B cell (primary cell): Measurements from ENCODE around the gene ZNF326. TPM values are rescaled to one million over a fixed set of nuclear protein-coding genes. Genes with fewer than 3 reads are reported as not detected.

ENCODE experiments used
- ATAC-seq: fragments of 200-7000 bp; cut with Tn5 transposase; one replicate; pipeline ENCODE4 v1.10.0; 2021; ENCODE audit warnings: low read depth, mild to moderate bottlenecking, moderate number of reproducible peaks, moderate library complexity
- CTCF ChIA-PET: fragments of 350-600 bp; sonication (Branson Sonifier 250); formaldehyde crosslinking; loops from one replicate; lab custom pipeline; 2021; ENCODE audit warnings: antibody characterized with exemption, inconsistent platforms; lab: Charles Lee
- POLR2A ChIA-PET: fragments of 350-600 bp; sonication (Branson Sonifier 250); formaldehyde crosslinking; loops from one replicate; lab custom pipeline; 2021; ENCODE audit warnings: antibody characterized with exemption; lab: Charles Lee
- DNase-seq: peaks from one replicate; pipeline ENCODE4 v3.0.0; 2013
- H2AFZ ChIP-seq: 2 replicates; pipeline ENCODE4 v1.6.1; 2012; ENCODE audit warnings: mild to moderate bottlenecking, low read depth, low read length; ENCODE audit not compliant: insufficient read depth, poor library complexity, severe bottlenecking
- H3K27ac ChIP-seq, 2 donors: 1 replicate in 1 of 2; 2 replicates in 1 of 2; pipeline ENCODE4 v1.5.1; 2012 to 2013; ENCODE audit warnings: low read length in 2 of 2, mild to moderate bottlenecking in 2 of 2, moderate library complexity in 1 of 2
- H3K27me3 ChIP-seq, 4 experiments: fragments of 200-600 bp in 1 of 4; sonication (generic) in 1 of 4; replicated peaks in 1 of 4; 1 replicate in 2 of 4; 2 replicates in 2 of 4; pipeline versions ENCODE4 v1.6.1 to v1.7.0; 2013 to 2016; ENCODE audit warnings: low read length in 3 of 4, mild to moderate bottlenecking in 2 of 4, mixed read lengths in 1 of 4, moderate library complexity in 1 of 4; ENCODE audit not compliant: insufficient read depth in 4 of 4, control insufficient read depth in 3 of 4; ENCODE audit errors: control extremely low read depth in 1 of 4
- H3K36me3 ChIP-seq, 2 experiments: replicated peaks in 1 of 2; 1 replicate in 1 of 2; 2 replicates in 1 of 2; pipeline versions ENCODE4 v1.6.1 to v1.7.1; 2013; ENCODE audit warnings: low read length in 1 of 2; ENCODE audit not compliant: insufficient read depth in 2 of 2, control insufficient read depth in 1 of 2; ENCODE audit errors: control extremely low read depth in 1 of 2, extremely low read depth in 1 of 2
- H3K4me1 ChIP-seq, 2 donors: fragments of 200-600 bp in 1 of 2; sonication (generic) in 1 of 2; 1 replicate in 1 of 2; 2 replicates in 1 of 2; pipeline versions ENCODE4 v1.5.1 to v1.6.1; 2013 to 2017; ENCODE audit warnings: low read length in 2 of 2; ENCODE audit not compliant: control insufficient read depth in 2 of 2, insufficient read depth in 2 of 2
- H3K4me2 ChIP-seq: replicated peaks from 2 replicates; pipeline ENCODE3; 2012; ENCODE audit warnings: mild to moderate bottlenecking, low read depth, low read length; ENCODE audit not compliant: poor library complexity, severe bottlenecking
- H3K4me3 ChIP-seq, 5 experiments: fragments of 200-600 bp in 1 of 5; sonication (generic) in 1 of 5; 1 replicate in 3 of 5; 2 replicates in 2 of 5; pipeline versions ENCODE4 v1.5.1 to v1.7.0; 2011 to 2016; ENCODE audit warnings: low read length in 4 of 5, mild to moderate bottlenecking in 4 of 5, low read depth in 2 of 5, control low read depth in 1 of 5, moderate library complexity in 1 of 5; ENCODE audit not compliant: insufficient read depth in 1 of 5; ENCODE audit errors: control extremely low read depth in 1 of 5, extremely low read depth in 1 of 5
- H3K79me2 ChIP-seq: fragments of 200-600 bp; sonication (generic); one replicate; pipeline ENCODE4 v1.6.0; 2016; ENCODE audit warnings: low read length; ENCODE audit not compliant: control insufficient read depth, insufficient read depth
- H3K9ac ChIP-seq: fragments of 200-600 bp; sonication (generic); 2 replicates; pipeline ENCODE4 v1.6.1; 2017; ENCODE audit warnings: mild to moderate bottlenecking, low read length, moderate library complexity
- H3K9me3 ChIP-seq, 3 donors: one replicate each; pipeline versions ENCODE4 v1.6.1 to v1.7.1; 2013; ENCODE audit warnings: low read length in 2 of 3; ENCODE audit not compliant: control insufficient read depth in 2 of 3, insufficient read depth in 1 of 3; ENCODE audit errors: control extremely low read depth in 1 of 3
- H4K20me1 ChIP-seq: 2 replicates; pipeline ENCODE4 v1.6.0; 2012; ENCODE audit warnings: mild to moderate bottlenecking, low read length; ENCODE audit not compliant: insufficient read depth, control insufficient read depth, poor library complexity, severe bottlenecking
- H3K27ac Mint-ChIP-seq: one replicate; pipeline ENCODE4 v1.8.0; 2021; ENCODE audit warnings: mixed read lengths
- H3K27me3 Mint-ChIP-seq: one replicate; pipeline ENCODE4 v1.8.0; 2021; ENCODE audit warnings: mixed read lengths
- H3K4me1 Mint-ChIP-seq: one replicate; pipeline ENCODE4 v1.8.0; 2021; ENCODE audit warnings: mixed read lengths
- H3K4me3 Mint-ChIP-seq: one replicate; pipeline ENCODE4 v1.8.0; 2021; ENCODE audit warnings: mixed read lengths
- H3K9me3 Mint-ChIP-seq: one replicate; pipeline ENCODE4 v1.8.0; 2022; ENCODE audit warnings: mixed read lengths; ENCODE audit not compliant: insufficient read depth
- EZH2 ChIP-seq: IDR thresholded peaks from 2 replicates; pipeline ENCODE4 v1.6.1; 2012; ENCODE audit warnings: borderline replicate concordance, low read depth, mild to moderate bottlenecking, moderate library complexity, low read length; ENCODE audit not compliant: insufficient read depth, poor library complexity, severe bottlenecking
- intact Hi-C: fragments of 100-400 bp; cut with micrococcal nuclease; formaldehyde crosslinking; loops from one replicate; pipeline ENCODE4 v1.10.0; 2022
- polyA plus RNA-seq: library from polyadenylated mRNA; depleted of rRNA; stranded (reverse); fragments of >200 nt; gene quantifications from 2 replicates; pipeline ENCODE4 v1.2.3, GENCODE V29; 2012
- total RNA-seq, 2 donors: library from RNA; stranded (reverse); fragments of 120-200 nt in 1 of 2; gene quantifications; 1 replicate in 1 of 2; 2 replicates in 1 of 2; pipeline versions ENCODE4 v1.2.3 to v1.2.4, GENCODE V29; 2013 to 2022
- TF ChIP-seq, protein P1 (sequence below): fragments of 200-600 bp; IDR thresholded peaks from one replicate; pipeline ENCODE4 v1.8.0; 2022; ENCODE audit warnings: antibody characterized with exemption, mild to moderate bottlenecking

Gene ZNF326
- total and polyA plus RNA-seq, 2 donors (not counting 1 experiment from before 2014, with no cell fraction given), result 6.1 to 34.1 TPM

DNA sequence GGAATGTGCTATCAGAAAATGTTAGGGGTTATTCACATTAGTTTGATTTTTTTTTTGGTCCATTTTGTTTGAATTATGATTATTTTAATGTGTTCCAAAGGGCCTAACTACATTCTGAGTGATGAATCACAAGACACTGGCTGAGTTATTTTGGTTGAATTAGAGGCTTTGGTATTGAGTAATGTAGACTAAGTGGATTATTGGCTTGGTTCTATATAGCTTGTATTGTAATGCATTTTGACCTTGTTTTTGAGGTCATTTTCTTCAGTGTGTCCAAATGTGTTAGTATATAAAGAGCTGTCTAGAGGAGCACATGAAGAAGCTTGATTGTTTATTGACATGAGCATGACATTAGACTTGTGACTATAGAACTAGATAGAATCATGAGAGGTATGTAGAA, 3.4 kb downstream of the ZNF326 start:
- H3K4me3 ChIP-seq, result no peak overlapping the region
- no peak overlapping the region for H2AFZ ChIP-seq
- ChIA-PET POLR2A (no interaction called here), CTCF (no interaction called here)
- no peak overlapping the region for H3K27ac Mint-ChIP-seq
- H3K9me3 Mint-ChIP-seq, result no peaks in the 10 kb centered on the region
- no peak overlapping the region for H3K27ac ChIP-seq
- ATAC-seq, result no peak
- peaks cover 64% of the 10 kb centered on the region for H3K79me2 ChIP-seq
- H3K4me2 ChIP-seq, result no peak overlapping the region
- peaks cover 8 to 12% of the 10 kb centered on the region in 2 donors for H3K4me1 ChIP-seq
- no peak for DNase-seq
- intact Hi-C loops, result loop anchor here (5.0 kb wide), 1 partner anchor 1106 kb away; the partner anchor contains the start of gene GTF2B
- H3K9ac ChIP-seq, result no peak overlapping the region
- H3K9me3 ChIP-seq, result no peaks in the 10 kb centered on the region
- peaks cover 2 to 8% of the 10 kb centered on the region in 2 experiments for H3K36me3 ChIP-seq
- peaks cover 20% of the 10 kb centered on the region for H4K20me1 ChIP-seq
- peaks cover 46% of the 10 kb centered on the region for H3K4me1 Mint-ChIP-seq
- H3K4me3 Mint-ChIP-seq, result no peak overlapping the region
- H3K27me3 Mint-ChIP-seq, result no peaks in the 10 kb centered on the region
- TF ChIP-seq, protein P1, sequence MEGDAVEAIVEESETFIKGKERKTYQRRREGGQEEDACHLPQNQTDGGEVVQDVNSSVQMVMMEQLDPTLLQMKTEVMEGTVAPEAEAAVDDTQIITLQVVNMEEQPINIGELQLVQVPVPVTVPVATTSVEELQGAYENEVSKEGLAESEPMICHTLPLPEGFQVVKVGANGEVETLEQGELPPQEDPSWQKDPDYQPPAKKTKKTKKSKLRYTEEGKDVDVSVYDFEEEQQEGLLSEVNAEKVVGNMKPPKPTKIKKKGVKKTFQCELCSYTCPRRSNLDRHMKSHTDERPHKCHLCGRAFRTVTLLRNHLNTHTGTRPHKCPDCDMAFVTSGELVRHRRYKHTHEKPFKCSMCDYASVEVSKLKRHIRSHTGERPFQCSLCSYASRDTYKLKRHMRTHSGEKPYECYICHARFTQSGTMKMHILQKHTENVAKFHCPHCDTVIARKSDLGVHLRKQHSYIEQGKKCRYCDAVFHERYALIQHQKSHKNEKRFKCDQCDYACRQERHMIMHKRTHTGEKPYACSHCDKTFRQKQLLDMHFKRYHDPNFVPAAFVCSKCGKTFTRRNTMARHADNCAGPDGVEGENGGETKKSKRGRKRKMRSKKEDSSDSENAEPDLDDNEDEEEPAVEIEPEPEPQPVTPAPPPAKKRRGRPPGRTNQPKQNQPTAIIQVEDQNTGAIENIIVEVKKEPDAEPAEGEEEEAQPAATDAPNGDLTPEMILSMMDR, result no peak
- TF ChIP-seq EZH2, result no peak
- H3K27me3 ChIP-seq, result no peaks in the 10 kb centered on the region

DNA sequence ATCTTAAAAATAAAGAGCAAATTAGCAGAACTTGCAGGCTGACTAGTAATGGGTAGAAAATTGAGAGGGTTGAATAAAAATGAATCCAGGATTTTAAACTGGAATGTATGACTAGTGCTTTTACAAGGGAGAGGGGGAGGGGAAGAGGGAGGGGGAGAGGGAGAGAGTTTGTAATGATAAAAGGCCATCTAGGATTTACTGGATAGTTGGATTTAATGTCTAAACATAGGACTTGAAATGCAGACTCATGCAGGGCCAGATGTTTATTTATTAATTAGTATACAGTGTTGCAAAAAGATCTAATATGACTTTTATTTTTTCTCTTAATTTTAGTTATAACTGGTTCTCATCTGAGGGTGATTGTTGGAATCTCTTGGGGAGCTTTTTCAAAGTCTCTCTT, 4.3 kb downstream of the ZNF326 start:
- peaks cover 48% of the 10 kb centered on the region for H3K4me1 Mint-ChIP-seq
- Histone ChIP-seq H3K4me3 (no peak overlapping the region), H3K27ac (no peak overlapping the region), H3K4me2 (no peak overlapping the region), H3K9ac (no peak overlapping the region), H3K9me3 (no peaks in the 10 kb centered on the region), H3K27me3 (no peaks in the 10 kb centered on the region), H3K36me3 (peaks cover 2 to 8% of the 10 kb centered on the region in 2 experiments), H3K79me2 (peaks cover 71% of the 10 kb centered on the region), H3K4me1 (peaks cover 8 to 12% of the 10 kb centered on the region in 2 donors), H4K20me1 (peaks cover 22% of the 10 kb centered on the region), H2AFZ (no peak overlapping the region)
- TF ChIP-seq, protein P1, result no peak
- no peak for TF ChIP-seq EZH2
- ATAC-seq (no peak), DNase-seq (no peak)
- no peaks in the 10 kb centered on the region for H3K9me3 Mint-ChIP-seq
- POLR2A ChIA-PET, result no interaction called here
- H3K27ac Mint-ChIP-seq, result no peak overlapping the region
- H3K4me3 Mint-ChIP-seq, result no peak overlapping the region
- CTCF ChIA-PET, result no interaction called here
- no peaks in the 10 kb centered on the region for H3K27me3 Mint-ChIP-seq
- intact Hi-C loops, result loop anchor here (5.0 kb wide), 1 partner anchor 1107 kb away; the partner anchor contains the start of gene GTF2B
